ENCODE data around the gene BRIX1.
A peak's percentile ranks its signal among the peaks of the same experiment; 100 is the strongest.
"Not testable (repeated sequence)": the region's sequence is repeated elsewhere in the genome, so short reads cannot be mapped to it uniquely, and the experiment has no call there.

BRIX1 gene

GRCh38 chr5:34915856-34916192 lies 313 bp downstream of the BRIX1 start:
- no peak for DNase-seq (ENCODE audit: low spot score)

- no peak for DNase-seq (ENCODE audit: low spot score)
Observed at GRCh38 chr5:34916518-34916917, 1.0 kb downstream of the BRIX1 start.

GRCh38 chr5:34918025-34918424 lies 2.5 kb downstream of the BRIX1 start:
- DNase-seq (ENCODE audit: low spot score): no peak

GRCh38 chr5:34919077-34919476 lies 3.6 kb downstream of the BRIX1 start:
- DNase-seq (ENCODE audit: low spot score): no peak

GRCh38 chr5:34923256-34923655 lies 7.7 kb downstream of the BRIX1 start:
- not testable (repeated sequence) for DNase-seq (ENCODE audit: low spot score)

DNA sequence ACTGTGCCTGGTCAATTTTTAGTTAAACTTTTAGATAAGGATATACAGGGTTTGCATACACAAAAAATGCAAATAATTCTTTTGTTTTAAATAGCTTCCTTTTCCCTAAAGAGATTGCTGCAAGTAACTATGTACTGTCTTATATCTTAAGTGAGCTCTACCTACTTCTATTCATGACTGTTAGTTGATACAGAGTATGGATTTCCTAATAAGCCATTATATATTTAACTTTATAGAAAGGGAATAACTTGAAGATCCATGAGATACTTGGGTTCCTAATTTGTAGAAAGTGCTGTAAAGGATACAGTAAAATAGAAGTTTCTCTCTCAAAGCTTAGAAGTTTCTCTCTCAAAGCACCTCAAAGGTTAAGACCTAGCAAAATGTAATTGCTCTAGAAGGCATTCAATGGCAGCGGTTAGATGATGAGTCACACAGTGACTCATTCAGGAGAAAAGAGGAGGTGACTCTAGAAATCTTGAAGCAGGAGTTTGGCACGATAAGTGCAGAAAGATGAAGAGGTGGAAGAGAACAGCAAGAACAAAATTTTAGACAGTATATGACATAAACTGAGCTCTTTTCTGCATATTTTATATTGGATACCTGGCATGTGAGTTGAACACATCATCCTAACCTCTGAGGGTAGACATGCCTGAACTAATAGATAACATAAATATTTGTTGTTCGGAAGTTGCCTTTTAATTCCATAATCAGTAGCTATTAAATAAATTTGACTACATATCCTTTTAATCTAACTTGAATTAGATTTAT lies 8.4 kb downstream of the BRIX1 start:
- DNase-seq (ENCODE audit: low spot score): peak; percentile 75

GRCh38 chr5:34924462-34924765 lies 8.9 kb downstream of the BRIX1 start:
- DNase-seq (ENCODE audit: low spot score): no peak

- no peak for DNase-seq (ENCODE audit: low spot score)
Observed at GRCh38 chr5:34926318-34926888, 10.9 kb downstream of the BRIX1 start.

- DNase-seq (ENCODE audit: low spot score): no peak
Observed at GRCh38 chr5:34927785-34928184, 12.3 kb downstream of the BRIX1 start.

- DNase-seq (ENCODE audit: low spot score): no peak
Observed at GRCh38 chr5:34928267-34928666, 12.8 kb downstream of the BRIX1 start.

GRCh38 chr5:34929134-34929719 lies 13.7 kb downstream of the BRIX1 start, which contains the start of gene DNAJC21:
DNAJC21 (plus strand) TSS chr5:34929559; CDS start chr5:34929820, 261 bp downstream.
- DNase-seq (ENCODE audit: low spot score): peak; percentile 98

DNA sequence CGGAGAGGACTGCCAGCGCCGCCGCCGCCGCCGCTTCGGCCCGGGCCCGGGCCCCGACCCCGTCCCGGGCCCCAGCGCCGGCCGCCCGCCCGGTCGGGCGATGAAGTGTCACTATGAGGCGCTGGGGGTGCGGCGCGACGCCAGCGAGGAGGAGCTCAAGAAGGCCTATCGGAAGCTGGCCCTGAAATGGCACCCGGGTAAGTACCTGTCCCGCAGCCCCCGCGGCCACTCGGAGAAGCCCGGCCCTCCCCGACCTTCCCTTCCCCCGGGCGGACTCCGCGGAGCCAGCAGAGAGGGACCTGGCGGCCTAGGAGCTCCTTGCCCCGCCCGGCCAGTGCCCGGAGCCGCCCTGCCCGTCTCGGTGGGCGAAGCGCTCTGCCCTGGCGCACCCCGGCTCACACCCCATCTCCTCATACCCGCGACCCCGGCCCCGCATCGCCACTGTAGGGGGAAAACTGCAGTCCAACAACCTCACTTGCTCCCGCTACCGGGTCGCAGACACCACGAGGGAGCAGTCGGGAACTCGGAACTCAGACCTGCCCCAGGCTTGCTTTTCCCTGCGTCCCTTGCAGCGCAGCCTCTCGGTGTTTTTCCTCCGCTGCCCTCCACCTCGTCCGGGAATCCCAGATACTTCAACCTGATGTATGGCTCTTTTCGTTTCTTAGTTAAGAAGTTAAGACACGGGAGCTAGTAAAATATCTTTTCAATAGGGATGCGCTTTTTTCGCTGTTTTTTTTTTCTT lies 14.4 kb downstream of the BRIX1 start:
- peak; percentile 75 for DNase-seq (ENCODE audit: low spot score)

DNA sequence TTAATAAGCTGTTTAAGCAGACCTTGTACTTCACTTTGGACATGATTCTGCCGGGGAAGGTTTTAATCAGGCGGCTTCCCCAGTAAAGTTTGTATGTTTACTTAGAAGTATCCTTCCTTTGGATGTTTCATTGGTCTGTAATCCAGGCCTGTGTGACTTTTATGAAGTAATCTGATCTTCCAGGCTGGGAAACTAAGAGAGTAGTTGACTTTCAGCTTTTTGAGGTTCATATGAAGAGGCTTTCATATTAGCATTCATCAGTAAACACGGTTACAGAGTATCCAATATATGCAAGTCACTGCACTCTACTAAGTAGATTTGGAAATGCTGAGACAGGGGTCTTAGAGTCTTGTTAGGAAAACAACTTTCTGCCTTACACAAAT lies 14.9 kb downstream of the BRIX1 start:
- no peak for DNase-seq (ENCODE audit: low spot score)

GRCh38 chr5:34930870-34931269 lies 15.4 kb downstream of the BRIX1 start:
- DNase-seq (ENCODE audit: low spot score): no peak

DNA sequence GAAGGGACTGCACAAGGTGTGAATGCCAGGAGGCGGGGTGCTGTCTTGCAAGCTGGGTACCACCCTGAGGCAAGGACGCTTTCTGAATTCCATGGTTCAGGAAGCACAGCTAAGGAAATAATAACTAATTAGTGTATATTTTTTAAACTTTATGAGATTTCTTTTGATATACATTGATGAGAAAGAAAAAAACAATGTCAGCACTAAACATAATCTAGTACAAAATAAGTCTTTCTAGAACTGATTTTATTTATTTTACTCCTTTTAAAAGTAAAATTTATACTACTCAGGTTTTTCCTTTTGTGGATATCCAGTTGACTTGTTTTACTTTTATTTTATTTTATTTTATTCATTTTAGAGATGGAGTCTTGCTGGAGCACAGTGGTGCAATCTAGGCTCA lies 17.4 kb downstream of the BRIX1 start:
- DNase-seq (ENCODE audit: low spot score): no peak

- DNase-seq (ENCODE audit: low spot score): no peak
Observed at GRCh38 chr5:34941936-34942335, 26.4 kb downstream of the BRIX1 start.

DNA sequence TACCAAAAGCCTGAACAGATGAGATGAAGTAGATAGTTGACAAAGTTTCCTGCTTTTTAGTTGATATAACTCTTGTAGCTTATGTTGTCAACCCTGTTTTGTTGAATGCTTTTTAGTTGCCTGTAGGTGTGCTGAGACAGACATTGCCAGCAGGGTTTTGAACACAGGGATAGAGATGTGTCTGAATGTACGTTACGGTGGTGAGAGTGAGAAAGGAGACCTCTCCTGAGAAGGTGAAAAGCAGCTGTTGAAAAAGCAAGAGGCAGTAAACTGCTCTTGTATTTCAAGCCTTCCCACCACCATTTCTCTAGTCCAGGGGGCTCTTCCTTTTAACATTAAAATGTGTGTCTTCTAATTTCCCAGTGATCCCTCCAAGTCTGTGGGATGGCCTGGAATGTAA lies 28.5 kb downstream of the BRIX1 start:
- no peak for DNase-seq (ENCODE audit: low spot score)

DNA sequence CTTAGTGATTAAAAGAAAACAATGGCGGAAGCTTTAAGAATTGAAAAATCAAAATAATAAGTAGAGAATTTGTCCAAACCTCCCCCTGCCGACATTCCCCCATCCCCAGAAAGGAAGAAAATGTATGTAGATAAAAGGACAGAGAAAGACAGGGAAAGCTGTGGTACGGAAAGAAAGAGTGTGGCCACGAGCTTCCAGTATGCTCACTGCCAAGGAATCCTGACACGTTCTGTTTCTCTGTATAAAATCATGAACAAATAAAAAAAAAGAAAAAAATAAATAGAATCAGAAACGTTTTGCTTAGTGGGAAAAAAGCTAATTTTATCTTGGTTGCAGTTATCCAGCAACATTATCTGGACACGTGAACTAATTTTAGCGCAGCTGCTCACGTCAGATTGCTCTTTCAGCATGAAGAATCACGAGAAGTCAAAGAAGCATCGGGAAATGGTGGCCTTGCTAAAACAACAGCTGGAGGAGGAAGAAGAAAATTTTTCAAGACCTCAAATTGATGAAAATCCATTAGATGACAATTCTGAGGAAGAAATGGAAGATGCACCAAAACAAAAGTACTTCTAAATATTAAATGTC lies 29.0 kb downstream of the BRIX1 start:
- DNase-seq (ENCODE audit: low spot score): no peak

DNA sequence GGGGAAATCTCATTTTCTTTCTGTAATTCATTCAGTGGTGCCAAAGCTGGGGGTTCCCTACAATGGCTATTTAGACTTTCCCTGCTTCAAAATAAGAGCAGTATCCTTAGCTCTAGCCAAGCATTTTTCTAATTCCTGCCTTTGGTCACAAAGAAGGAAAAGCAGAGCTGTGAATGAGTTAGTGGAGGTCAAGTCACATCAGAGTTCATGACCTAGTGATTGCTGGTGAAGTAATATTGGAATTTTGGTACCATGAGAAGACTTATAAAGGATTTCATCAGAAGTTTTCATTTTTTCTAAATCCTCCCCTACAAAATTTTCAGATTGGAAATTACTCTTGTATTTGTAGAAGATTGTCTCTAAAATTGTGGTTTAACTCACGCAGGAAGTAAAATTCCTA lies 41.8 kb downstream of the BRIX1 start:
- DNase-seq (ENCODE audit: low spot score): no peak

GRCh38 chr5:34957857-34958690 lies 42.6 kb downstream of the BRIX1 start:
- no peak for DNase-seq (ENCODE audit: low spot score)

GRCh38 chr5:34959323-34959722 lies 43.8 kb downstream of the BRIX1 start:
- DNase-seq (ENCODE audit: low spot score): no peak

- DNase-seq (ENCODE audit: low spot score): no peak
Observed at GRCh38 chr5:34967540-34967939, 52.0 kb downstream of the BRIX1 start.

Measured in putamen (tissue), 1 donor.